NB4 (cell line): ENCODE measurements around the gene SPATA16.

Experiments
- DNase-seq: peaks from one replicate; pipeline ENCODE4 v3.0.0; 2010; ENCODE audit warnings: low read depth
- H3K4me3 ChIP-seq: one replicate; pipeline ENCODE4 v1.5.1; 2011; ENCODE audit warnings: mild to moderate bottlenecking, low read depth, low read length, moderate library complexity
- CTCF ChIP-seq: IDR thresholded peaks from one replicate; pipeline ENCODE4 v1.5.1; 2012; ENCODE audit warnings: low read depth, low read length
- MYC ChIP-seq: IDR thresholded peaks from 2 replicates; pipeline ENCODE4 v1.6.1; 2011; ENCODE audit warnings: low read depth, low read length
- POLR2A ChIP-seq: IDR thresholded peaks from 2 replicates; pipeline ENCODE4 v1.6.1; 2011; ENCODE audit warnings: mild to moderate bottlenecking; ENCODE audit not compliant: insufficient read length; ENCODE audit errors: extremely low read depth
- TF ChIP-seq, protein P1 (sequence below): IDR thresholded peaks from 2 replicates; pipeline ENCODE4 v1.6.1; 2011; ENCODE audit warnings: low read depth, low read length

The SPATA16 gene

DNA sequence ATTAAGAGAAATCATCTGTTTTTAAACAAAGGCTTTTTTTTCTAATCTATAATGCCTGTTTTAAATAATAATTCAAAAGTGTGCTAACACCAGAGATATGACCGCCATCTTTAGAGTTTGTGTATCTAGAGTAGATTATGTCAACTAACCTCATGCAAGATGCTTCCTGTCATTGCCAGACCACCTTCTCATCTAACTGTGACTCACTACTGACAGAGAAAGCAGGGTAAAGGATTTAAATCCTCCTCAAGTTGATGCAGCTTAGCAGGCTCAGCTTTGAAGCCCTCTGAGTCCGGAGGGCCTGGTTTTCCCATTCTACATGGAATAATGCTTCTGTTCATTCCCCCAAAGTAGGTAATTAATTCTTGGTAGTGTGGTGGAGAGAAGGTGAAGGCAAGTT, 282.0 kb downstream of the SPATA16 start:
- TF ChIP-seq MYC, result no peak
- no peak for TF ChIP-seq POLR2A
- TF ChIP-seq CTCF, result no peak
- TF ChIP-seq, protein P1, sequence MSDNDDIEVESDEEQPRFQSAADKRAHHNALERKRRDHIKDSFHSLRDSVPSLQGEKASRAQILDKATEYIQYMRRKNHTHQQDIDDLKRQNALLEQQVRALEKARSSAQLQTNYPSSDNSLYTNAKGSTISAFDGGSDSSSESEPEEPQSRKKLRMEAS, result no peak
- no peak overlapping the region for H3K4me3 ChIP-seq
- no peak for DNase-seq

GRCh38 chr3:172856795-172857742, 284.0 kb downstream of the SPATA16 start:
- no peak overlapping the region for H3K4me3 ChIP-seq
- no peak for DNase-seq
- TF ChIP-seq MYC, result no peak
- TF ChIP-seq POLR2A, result no peak
- TF ChIP-seq CTCF, result no peak
- TF ChIP-seq, protein P1, result no peak

DNA sequence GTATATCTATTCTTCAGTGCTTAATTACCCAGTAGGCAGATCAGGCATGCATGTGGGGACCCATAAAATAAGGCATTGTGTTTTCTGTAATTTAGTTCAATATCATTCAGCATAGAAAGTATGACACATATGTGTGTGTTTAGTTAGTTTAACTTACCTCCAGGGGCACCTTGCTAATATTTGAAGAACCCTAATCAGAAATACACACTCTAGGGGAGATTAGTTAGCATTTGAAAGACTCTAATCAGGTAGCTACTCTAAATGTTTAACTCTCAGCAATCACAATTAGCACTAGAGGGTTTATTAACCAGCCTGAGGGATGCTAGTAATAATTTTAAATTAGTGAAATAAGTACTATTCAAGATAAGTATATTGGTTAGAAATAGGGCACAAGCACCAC, 286.0 kb downstream of the SPATA16 start:
- H3K4me3 ChIP-seq, result no peak overlapping the region
- no peak for DNase-seq
- TF ChIP-seq, protein P1, result no peak
- TF ChIP-seq POLR2A (no peak), CTCF (no peak), MYC (no peak)

DNA sequence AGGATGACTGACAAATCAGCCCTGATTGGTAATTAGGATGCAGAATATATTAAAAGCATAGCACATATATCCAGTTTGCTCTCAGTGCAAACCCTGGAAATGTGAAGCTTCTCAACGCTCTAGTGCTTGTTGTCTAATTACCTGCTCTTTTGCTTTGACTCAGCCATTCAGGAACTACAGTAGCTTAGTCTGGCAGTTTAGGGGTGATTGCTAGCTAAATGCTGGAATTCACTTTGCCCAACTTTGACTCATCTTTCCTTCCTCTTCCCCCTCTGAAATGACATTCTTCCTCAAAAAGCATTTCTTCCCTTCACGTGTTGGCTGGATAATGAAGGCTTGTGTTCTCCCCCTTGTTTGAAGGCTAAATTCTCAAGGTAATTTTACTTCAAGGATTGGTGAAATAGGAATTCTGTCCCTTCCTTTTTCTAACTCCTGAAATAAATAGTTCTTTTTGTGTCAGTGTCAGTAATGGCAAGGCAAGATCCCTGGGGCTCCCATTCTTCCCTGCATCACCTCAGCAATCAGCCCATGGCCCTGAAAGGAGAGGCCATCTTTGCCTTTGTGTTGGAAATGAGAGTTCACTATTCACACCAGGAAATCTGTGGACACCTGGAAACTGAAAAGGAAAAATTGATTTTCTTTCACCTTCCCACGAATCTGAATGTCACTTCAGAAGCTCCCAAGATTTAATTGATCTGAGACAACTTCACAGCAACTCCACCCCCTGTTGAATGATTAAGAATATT, 286.9 kb downstream of the SPATA16 start:
- no peak for DNase-seq
- TF ChIP-seq CTCF, result no peak
- no peak for TF ChIP-seq MYC
- no peak for TF ChIP-seq POLR2A
- TF ChIP-seq, protein P1, result no peak
- no peak overlapping the region for H3K4me3 ChIP-seq

GRCh38 chr3:172853005-172853404, 288.0 kb downstream of the SPATA16 start:
- H3K4me3 ChIP-seq, result no peak overlapping the region
- no peak for DNase-seq
- TF ChIP-seq, protein P1, result no peak
- TF ChIP-seq MYC (no peak), CTCF (no peak), POLR2A (no peak)
